ENCODE results near the gene RAB25. TPM values are rescaled to one million over a fixed set of nuclear protein-coding genes. Genes with fewer than 3 reads are reported as not detected.

RAB25 gene
- polyA plus RNA-seq, 2 of the 4 experiments (the other 2 are of a cell fraction): not detected

GRCh38 chr1:156073110-156073687, 12.2 kb downstream of the RAB25 start (continued):
- no peak for TF ChIP-seq REST (IDR thresholded peaks at IDR 0.05)

- DNase-seq (ENCODE audit: low read depth in 1 of 2, low spot score in 1 of 2) (no peak), ATAC-seq (no peak), FAIRE-seq (no peak)
- ChIA-PET POLR2A (no interaction called here), CTCF (interaction anchor here (0.7 to 3.1 kb wide), 7 partner anchors 9 to 67 kb away, joined by 3 to 11 read pairs (median 4); no protein-coding TSS in a partner anchor)
- H3K4me2 ChIP-seq: no peak overlapping the region
- WGBS (ENCODE audit: missing lambda C conversion rate): 61% methylated on average over 5 of the region's 5 CpGs
- no peaks in the 10 kb centered on the region for H3K9me3 ChIP-seq
- no peak for TF ChIP-seq FOSL2 (IDR thresholded peaks at IDR 0.05)
- no peak for TF ChIP-seq FOSL2 (CRISPR knock-in tag; IDR thresholded peaks at IDR 0.05)
- TF ChIP-seq E2F6 (IDR thresholded peaks at IDR 0.05; ENCODE audit: borderline replicate concordance, low read depth): no peak
- TF ChIP-seq CHD2 (IDR thresholded peaks at IDR 0.05; ENCODE audit: low read length, partially characterized antibody): no peak
- no peak for TF ChIP-seq ZSCAN20 (CRISPR knock-in tag; IDR thresholded peaks at IDR 0.05)
- TF ChIP-seq ZNF302 (CRISPR knock-in tag; IDR thresholded peaks at IDR 0.05): no peak
- TF ChIP-seq NFE2L2 (conservative IDR thresholded peaks at IDR 0.05; ENCODE audit: low read length): no peak
- TF ChIP-seq KDM5A (IDR thresholded peaks at IDR 0.05): no peak
- TF ChIP-seq ZC3H11A (IDR thresholded peaks at IDR 0.05): no peak
- no peak for TF ChIP-seq POLR2A (IDR thresholded peaks at IDR 0.05; ENCODE audit: low read length)
- no peak for TF ChIP-seq MYC (IDR thresholded peaks at IDR 0.05; ENCODE audit: borderline replicate concordance, low read length)
- no peak for TF ChIP-seq CEBPB (IDR thresholded peaks at IDR 0.05)
- no peak for TF ChIP-seq NR3C1 (IDR thresholded peaks at IDR 0.05)
- TF ChIP-seq BCL3 (IDR thresholded peaks at IDR 0.05): no peak
- TF ChIP-seq USF2 (IDR thresholded peaks at IDR 0.05): no peak
- TF ChIP-seq CTCF (IDR thresholded peaks at IDR 0.05): no peak
- TF ChIP-seq HOXB5 (CRISPR knock-in tag; IDR thresholded peaks at IDR 0.05): no peak
- H3K4me1 ChIP-seq: no peaks in the 10 kb centered on the region; the same call in 2 of the 3 replicates
- no peak overlapping the region for H3K4me3 ChIP-seq
- H3K27ac ChIP-seq: no peak overlapping the region
These were observed 12.8 kb downstream of the RAB25 start for GRCh38 chr1:156073740-156074139.
